Heart right ventricle (tissue), 16 donors: ENCODE results near the gene GPLD1. TPM values are rescaled to one million over a fixed set of nuclear protein-coding genes. Genes with fewer than 3 reads are reported as not detected.
"Not testable (repeated sequence)": the region's sequence is repeated elsewhere in the genome, so short reads cannot be mapped to it uniquely, and the experiment has no call there.

Source experiments
- ATAC-seq, 8 donors: fragments of 200-7000 bp; cut with Tn5 transposase; one replicate each; pipeline ENCODE4 v1.9.1; 2020; ENCODE audit warnings: mild to moderate bottlenecking in 8 of 8, moderate library complexity in 8 of 8, moderate number of reproducible peaks in 1 of 8
- DNase-seq, 2 donors: peaks; one replicate each; pipeline ENCODE4 v3.0.0-alpha.2; 2020
- H3K27ac ChIP-seq, 10 donors: fragments of 200-600 bp; sonication (generic) in 2 of 10; one replicate each; pipeline versions ENCODE4 v1.5.0 to v1.8.0; 2020 to 2022; ENCODE audit warnings: mild to moderate bottlenecking in 3 of 10
- H3K27me3 ChIP-seq, 7 donors: fragments of 200-600 bp; one replicate each; pipeline ENCODE4 v1.8.0; 2021 to 2022; ENCODE audit warnings: mild to moderate bottlenecking in 2 of 7
- H3K36me3 ChIP-seq, 9 donors: fragments of 200-600 bp; sonication (generic) in 1 of 9; one replicate each; pipeline versions ENCODE4 v1.5.0 to v1.8.0; 2020 to 2022; ENCODE audit warnings: mild to moderate bottlenecking in 2 of 9
- H3K4me1 ChIP-seq, 9 donors: fragments of 200-600 bp; sonication (generic) in 1 of 9; one replicate each; pipeline versions ENCODE4 v1.5.0 to v1.8.0; 2020 to 2022; ENCODE audit warnings: mild to moderate bottlenecking in 4 of 9
- H3K4me3 ChIP-seq, 10 donors: fragments of 200-600 bp; sonication (generic) in 2 of 10; one replicate each; pipeline versions ENCODE4 v1.5.0 to v1.8.0; 2020 to 2022; ENCODE audit warnings: mild to moderate bottlenecking in 7 of 10, moderate library complexity in 2 of 10
- H3K9me3 ChIP-seq, 11 donors: fragments of 200-600 bp in 10 of 11; sonication (generic) in 2 of 11; one replicate each; pipeline versions ENCODE4 v1.5.0 to v1.8.0; 2013 to 2022; ENCODE audit warnings: mild to moderate bottlenecking in 2 of 11, control low read depth in 1 of 11, moderate library complexity in 1 of 11
- WGBS, 2 donors: extraction: QIAGEN DNeasy Blood & Tissue Kit; methylation state at CpG; one replicate each; pipeline ENCODE4 v1.1.7; 2013; ENCODE audit warnings: inconsistent platforms in 1 of 2; 5-methylcytosine and 5-hydroxymethylcytosine counted together
- intact Hi-C, 10 donors: fragments of 100-400 bp; cut with DNase I; formaldehyde crosslinking; loops; one replicate each; pipeline versions ENCODE4 v1.11.1 to v1.14.2; 2022
- polyA plus RNA-seq, 2 donors: library from polyadenylated mRNA; stranded (reverse); fragments of 200-250 nt; gene quantifications; one replicate each; pipeline ENCODE4 v1.2.3, GENCODE V29; 2013
- total RNA-seq, 10 donors: library from RNA; stranded (reverse); fragmentation: NEBNext Ultra II Directional in 3 of 10; extraction: Animal tissue kit (Norgen Biotek cat#: 25700) in 3 of 10; gene quantifications; one replicate each; pipeline versions ENCODE4 v1.2.1 to v1.2.4, GENCODE V29; 2021 to 2023
- TF ChIP-seq, protein P1 (sequence below), 9 donors: fragments of 200-600 bp; sonication (generic) in 2 of 9; IDR thresholded peaks; one replicate each; pipeline versions ENCODE4 v1.5.0 to v1.8.0; 2021 to 2022; ENCODE audit warnings: antibody characterized with exemption in 9 of 9, mild to moderate bottlenecking in 5 of 9, moderate library complexity in 1 of 9
- donor health status: Arrhythmogenic right ventricular cardiomyopathy.
- donor health status: ischemic (EF 13 %, LVEDD 7.1; RV severe dilation, severe dysfunction).
- donor health status: healthy with polysubstance abuse.
- donor health status: DM: no; HTN: yes; CAD: no.
- donor health status: DM: no; HTN: no; CAD: no.
- donor health status: ischemic (EF 25% LVEDD 6.9; RV normal size, moderate dysfunction).
- donor health status: ischemic (EF 25% LVEDD 5.7; RV mildly dilated, moderate dysfunction).
- donor health status: healthy.
- donor health status: DM: yes; HTN: yes; CAD: no.
- donor health status: Ischemic cardiomyopathy.
- donor health status: ischemic (EF 35%, LVEDD 5.7; RV mildly dilated, moderate dysfunction).
- donor health status: nonischemic (EF 11% LVEDD 7.7; RV severe dilation, severe dysfunction).
- donor health status: DM: yes; HTN: yes; CAD: no.
- donor health status: PGD.
- donor health status: ischemic (EF 29% LVEDD 5.4; RV normal size, mild dysfunction).
- donor health status: nonischemic (EF 23%, LVEDD 6.1; RV moderate dilation, normal function).

Gene GPLD1
- total and polyA plus RNA-seq, 12 donors: 0.07 to 1.5 (median 0.78) TPM

DNA sequence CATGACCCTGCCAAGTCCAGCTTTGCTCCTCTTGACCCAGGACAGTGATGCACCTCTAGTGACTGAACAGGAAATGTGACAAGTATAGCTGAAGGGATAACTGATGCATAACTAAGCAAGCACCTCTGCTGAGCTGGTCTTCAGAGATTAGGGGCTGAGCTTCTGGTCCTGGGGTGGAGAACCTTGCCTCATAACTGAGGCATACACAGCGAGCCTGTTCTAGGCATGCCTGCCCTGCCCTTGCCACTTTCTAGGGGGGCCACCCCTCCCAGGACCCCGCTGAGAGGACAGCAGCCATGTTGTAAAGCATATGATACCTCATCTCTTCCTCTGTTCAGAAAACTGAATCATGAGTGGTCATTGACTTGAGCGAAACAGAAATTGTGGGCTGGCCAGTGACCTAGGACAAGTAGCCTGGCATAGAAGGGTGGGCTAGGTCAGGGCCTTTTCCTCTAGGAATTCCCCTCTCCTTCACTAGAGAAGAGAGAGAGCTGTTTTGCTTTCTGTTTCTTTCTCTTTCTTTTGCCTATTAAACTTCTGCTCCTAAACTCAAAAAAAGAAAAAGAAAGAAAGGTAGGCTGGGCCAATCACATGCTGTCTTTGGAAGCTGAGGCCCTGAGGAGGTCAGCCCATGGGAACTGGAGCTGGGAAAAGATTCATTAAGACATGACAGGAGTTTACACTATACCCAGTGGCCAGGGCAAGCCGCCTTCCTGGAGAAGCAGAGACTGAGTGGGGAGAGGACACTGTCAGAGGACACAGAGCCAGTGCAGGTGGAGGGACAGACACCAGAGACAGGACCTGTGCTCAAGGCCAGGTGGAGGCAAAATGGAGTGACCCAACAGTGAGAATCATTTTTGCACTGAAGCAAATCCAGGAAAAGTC is 28.5 kb upstream of the GPLD1 start:
- WGBS, 2 donors: 95 to 96% methylated on average over 4 of the region's 4 CpGs
- TF ChIP-seq, protein P1, sequence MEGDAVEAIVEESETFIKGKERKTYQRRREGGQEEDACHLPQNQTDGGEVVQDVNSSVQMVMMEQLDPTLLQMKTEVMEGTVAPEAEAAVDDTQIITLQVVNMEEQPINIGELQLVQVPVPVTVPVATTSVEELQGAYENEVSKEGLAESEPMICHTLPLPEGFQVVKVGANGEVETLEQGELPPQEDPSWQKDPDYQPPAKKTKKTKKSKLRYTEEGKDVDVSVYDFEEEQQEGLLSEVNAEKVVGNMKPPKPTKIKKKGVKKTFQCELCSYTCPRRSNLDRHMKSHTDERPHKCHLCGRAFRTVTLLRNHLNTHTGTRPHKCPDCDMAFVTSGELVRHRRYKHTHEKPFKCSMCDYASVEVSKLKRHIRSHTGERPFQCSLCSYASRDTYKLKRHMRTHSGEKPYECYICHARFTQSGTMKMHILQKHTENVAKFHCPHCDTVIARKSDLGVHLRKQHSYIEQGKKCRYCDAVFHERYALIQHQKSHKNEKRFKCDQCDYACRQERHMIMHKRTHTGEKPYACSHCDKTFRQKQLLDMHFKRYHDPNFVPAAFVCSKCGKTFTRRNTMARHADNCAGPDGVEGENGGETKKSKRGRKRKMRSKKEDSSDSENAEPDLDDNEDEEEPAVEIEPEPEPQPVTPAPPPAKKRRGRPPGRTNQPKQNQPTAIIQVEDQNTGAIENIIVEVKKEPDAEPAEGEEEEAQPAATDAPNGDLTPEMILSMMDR (IDR thresholded peaks at IDR 0.05): no peak
- ATAC-seq (no peak), DNase-seq (no peak)
- Histone ChIP-seq H3K36me3 (peaks cover 0 to 71% (median 11%) of the 10 kb centered on the region in 9 donors), H3K4me3 (no peak overlapping the region), H3K27ac (no peak overlapping the region), H3K27me3 (no peaks in the 10 kb centered on the region), H3K9me3 (no peaks in the 10 kb centered on the region), H3K4me1 (no peaks in the 10 kb centered on the region)
- intact Hi-C loops: loop anchor here in 2 of 10 donors (10.0 kb wide), 2 partner anchors 83 to 177 kb away; no protein-coding TSS in a partner anchor

DNA sequence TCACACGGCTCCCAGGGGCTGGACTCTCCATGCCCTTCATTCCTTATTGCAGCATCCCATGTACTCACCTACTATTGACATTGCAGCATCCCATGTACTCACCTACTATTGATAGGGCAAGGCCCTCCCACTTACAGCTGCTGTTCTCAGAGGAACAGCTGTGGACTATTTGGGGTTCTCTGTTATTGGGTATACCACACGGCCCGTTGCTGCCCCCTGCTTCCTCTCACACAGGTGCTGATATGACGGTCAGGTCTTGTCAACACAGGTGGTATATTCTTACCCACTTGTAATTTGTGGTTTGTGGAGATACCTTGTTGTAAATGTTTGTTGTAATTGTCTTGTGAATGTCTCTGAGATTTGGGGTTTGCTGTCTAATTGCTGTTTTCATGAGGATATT is 24.2 kb upstream of the GPLD1 start:
- ATAC-seq: no peak
- intact Hi-C loops: loop anchor here in 3 of 10 donors (5.0 to 10.0 kb wide), 3 partner anchors 66 to 181 kb away; no protein-coding TSS in a partner anchor
- Histone ChIP-seq H3K9me3 (peaks cover 0 to 2% (median 0%) of the 10 kb centered on the region in 11 donors), H3K36me3 (peaks cover 0 to 85% (median 11%) of the 10 kb centered on the region in 9 donors), H3K27me3 (no peaks in the 10 kb centered on the region), H3K4me3 (no peak overlapping the region), H3K27ac (no peak overlapping the region), H3K4me1 (no peaks in the 10 kb centered on the region)
- TF ChIP-seq, protein P1 (IDR thresholded peaks at IDR 0.05): no peak
- no peak for DNase-seq
- 82 to 90% methylated on average over 4 of the region's 4 CpGs for WGBS, 2 donors

DNA sequence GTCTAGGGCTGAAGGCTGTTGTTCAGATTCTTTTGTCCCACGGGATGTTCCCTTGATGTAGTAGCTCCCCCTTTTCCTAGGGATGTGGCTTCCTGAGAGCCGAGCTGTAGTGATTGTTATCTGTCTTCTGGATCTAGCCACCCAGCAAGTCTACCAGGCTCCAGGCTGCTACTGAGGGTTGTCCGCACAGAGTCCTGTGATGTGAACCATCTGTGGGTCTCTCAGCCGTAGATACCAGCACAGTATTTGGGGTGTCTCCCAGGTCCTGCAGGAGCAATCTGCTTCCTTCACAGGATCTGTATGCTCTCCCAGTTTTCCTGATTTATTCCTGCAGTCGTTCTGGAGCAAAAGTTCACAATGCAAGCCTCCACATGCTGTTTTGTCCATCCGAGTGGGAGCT is 22.6 kb upstream of the GPLD1 start:
- not testable (repeated sequence) for H3K4me3 ChIP-seq, DNase-seq, ATAC-seq, H3K27me3 ChIP-seq, H3K4me1 ChIP-seq, H3K27ac ChIP-seq, H3K9me3 ChIP-seq
- intact Hi-C loops: loop anchor here in 3 of 10 donors (5.0 to 10.0 kb wide), 3 partner anchors 65 to 183 kb away; no protein-coding TSS in a partner anchor
- H3K36me3 ChIP-seq: peaks cover 0 to 97% (median 11%) of the 10 kb centered on the region in 9 donors
- 63 to 68% methylated on average over 6 of the region's 6 CpGs for WGBS, 2 donors

DNA sequence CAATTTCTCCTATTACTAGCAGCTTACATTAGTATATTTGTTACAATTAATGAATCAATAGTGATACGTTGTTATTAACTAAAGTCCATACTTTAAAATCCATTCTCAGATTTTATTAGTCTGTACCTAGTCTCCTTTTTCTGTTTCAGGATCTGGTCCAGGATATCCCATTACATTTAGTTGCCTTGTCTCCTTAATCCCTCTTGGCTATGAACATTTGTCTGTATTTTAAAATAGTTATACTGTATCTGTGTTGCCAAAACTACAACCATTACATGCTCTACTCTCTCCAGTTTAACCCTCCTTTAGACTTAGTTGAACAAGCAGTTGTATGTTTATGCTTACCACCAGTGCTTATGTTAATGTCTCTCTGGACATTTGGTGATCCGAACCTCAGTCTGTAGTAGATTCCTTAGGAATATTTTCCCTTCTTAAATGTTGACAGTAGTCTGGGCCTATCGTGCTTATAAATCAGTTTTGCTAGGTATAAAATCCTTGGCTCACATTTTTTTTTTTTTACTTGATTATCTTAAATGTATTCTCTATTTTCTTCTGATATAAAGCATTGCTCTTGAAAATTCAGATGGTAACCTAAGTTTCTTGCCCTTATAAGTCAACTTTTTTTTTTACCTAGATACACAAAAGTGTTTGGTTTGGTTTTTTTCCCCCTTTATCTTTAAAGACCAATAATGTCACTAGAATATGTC is 17.6 kb upstream of the GPLD1 start:
- ATAC-seq: no peak
- Histone ChIP-seq H3K36me3 (peaks cover 0 to 100% (median 15%) of the 10 kb centered on the region in 9 donors), H3K4me3 (no peak overlapping the region), H3K27me3 (no peaks in the 10 kb centered on the region), H3K4me1 (no peaks in the 10 kb centered on the region), H3K9me3 (peaks cover 0 to 8% (median 0%) of the 10 kb centered on the region in 11 donors), H3K27ac (no peak overlapping the region)
- no peak for DNase-seq
- intact Hi-C loops: no loop called here
- TF ChIP-seq, protein P1 (IDR thresholded peaks at IDR 0.05): no peak
- 95 to 98% methylated on average over 3 of the region's 3 CpGs for WGBS, 2 donors
